ENCODE measurements around the gene RAPGEF4.

DNA sequence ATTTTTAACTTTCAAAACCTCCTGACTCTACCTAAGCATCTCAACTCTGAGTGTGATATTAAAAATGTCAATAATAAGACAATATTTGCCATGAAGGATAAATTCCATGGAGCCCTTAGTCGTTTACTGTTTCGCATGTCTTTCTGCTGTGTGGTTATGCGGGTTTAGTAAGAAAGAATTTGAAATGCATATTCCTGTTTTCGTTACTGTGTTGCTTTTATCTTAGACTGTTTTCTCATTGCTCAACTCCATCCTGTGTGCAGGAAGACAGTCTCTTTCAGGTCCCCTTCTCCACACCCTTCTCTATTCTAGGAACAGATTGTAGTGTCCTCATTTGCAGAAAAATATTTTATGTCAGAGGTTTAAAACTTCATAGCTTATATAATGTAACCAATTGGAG lies 257.5 kb downstream of the RAPGEF4 start:
- TF ChIP-seq CTCF (IDR thresholded peaks at IDR 0.05): no peak
- no peak for TF ChIP-seq POLR2A (IDR thresholded peaks at IDR 0.05)
